Adrenal gland (tissue), 12 donors: ENCODE results near the gene POLR1A. TPM values are rescaled to one million over a fixed set of nuclear protein-coding genes. Genes with fewer than 3 reads are reported as not detected.

Experiments used
- DNase-seq, 7 donors: peaks; one replicate each; pipeline ENCODE4 v3.0.0-alpha.2; 2019 to 2020
- H3K27ac ChIP-seq, 5 donors: fragments of 200-600 bp; sonication (generic) in 4 of 5; 1 replicate in 3 of 5; 2 replicates in 2 of 5; pipeline versions ENCODE4 v1.5.1 to v1.8.0; 2016 to 2020; ENCODE audit warnings: mild to moderate bottlenecking in 1 of 5
- H3K27me3 ChIP-seq: fragments of 200-600 bp; 2 replicates; pipeline ENCODE4 v1.8.0; 2021
- H3K36me3 ChIP-seq, 2 donors: fragments of 200-600 bp; replicated peaks in 1 of 2; 1 replicate in 1 of 2; 2 replicates in 1 of 2; pipeline versions ENCODE4 v1.5.1 to v1.8.0; 2018 to 2022
- H3K4me1 ChIP-seq, 2 donors: fragments of 200-600 bp; replicated peaks in 1 of 2; 1 replicate in 1 of 2; 2 replicates in 1 of 2; pipeline versions ENCODE4 v1.5.1 to v1.8.0; 2018 to 2021
- H3K4me3 ChIP-seq, 4 donors: fragments of 200-600 bp; sonication (generic) in 3 of 4; one replicate each; pipeline ENCODE4 v1.5.1; 2016 to 2018
- H3K9me3 ChIP-seq, 3 donors: fragments of 200-600 bp; sonication (generic) in 1 of 3; replicated peaks in 1 of 3; 1 replicate in 2 of 3; 2 replicates in 1 of 3; pipeline versions ENCODE4 v1.5.1 to v1.8.0; 2016 to 2021
- POLR2A ChIP-seq, 2 donors: fragments of 450-650 bp; IDR thresholded peaks; one replicate each; pipeline ENCODE4 v1.6.1; 2017; ENCODE audit warnings: antibody characterized with exemption in 2 of 2, mild to moderate bottlenecking in 2 of 2, moderate library complexity in 1 of 2
- WGBS, 4 donors: extraction: QIAGEN DNeasy Blood & Tissue Kit in 2 of 4; methylation state at CpG; one replicate each; pipeline versions ENCODE4 v1.1.5 to v1.1.7; 2013 to 2017; 5-methylcytosine and 5-hydroxymethylcytosine counted together
- intact Hi-C, 2 donors: fragments of 100-400 bp; cut with DNase I; formaldehyde crosslinking; loops; one replicate each; pipeline versions ENCODE4 v1.14.1 to v1.15.0; 2022 to 2023
- polyA plus RNA-seq, 3 donors: library from polyadenylated mRNA; stranded (reverse); fragments of 200-250 nt in 2 of 3; fragments of 350-450 nt in 1 of 3; fragmentation: Illumina TruSeq in 1 of 3; extraction: RNeasy Lipid Tissue Mini Kit (QIAGEN cat#74804) in 1 of 3; gene quantifications; one replicate each; pipeline ENCODE4 v1.2.3, GENCODE V29; 2013 to 2014
- total RNA-seq, 9 donors: library from RNA; depleted of rRNA in 4 of 9; stranded (reverse); fragments of >200 nt in 4 of 9; fragments of 120-200 nt in 1 of 9; fragmentation: NEBNext Ultra II Directional in 1 of 9; extraction: Animal tissue kit (Norgen Biotek cat#: 25700) in 1 of 9; gene quantifications; one replicate each; pipeline versions ENCODE4 v1.1.0 to v1.2.4, GENCODE V29; 2013 to 2023
- TF ChIP-seq, protein P1 (sequence below), 6 experiments: fragments of 450-650 bp in 4 of 6; fragments of 200-600 bp in 2 of 6; sonication (generic) in 1 of 6; IDR thresholded peaks; 1 replicate in 5 of 6; 2 replicates in 1 of 6; pipeline versions ENCODE4 v1.5.1 to v1.8.0; 2016 to 2021; ENCODE audit warnings: antibody characterized with exemption in 6 of 6, mild to moderate bottlenecking in 2 of 6, moderate library complexity in 1 of 6
- donor health status: healthy with polysubstance abuse.
- donor health status: Bipolar disorder and iron deficiency.
- donor health status: DM: yes; HTN: yes; CAD: no.
- donor health status: DM: no; HTN: no; CAD: no.
- donor health status: DM: no; HTN: no; CAD: no.
- donor health status: DM: yes; HTN: yes; CAD: no.

Gene POLR1A
- total and polyA plus RNA-seq, 12 donors: 4.6 to 50.1 (median 26.2) TPM

DNA sequence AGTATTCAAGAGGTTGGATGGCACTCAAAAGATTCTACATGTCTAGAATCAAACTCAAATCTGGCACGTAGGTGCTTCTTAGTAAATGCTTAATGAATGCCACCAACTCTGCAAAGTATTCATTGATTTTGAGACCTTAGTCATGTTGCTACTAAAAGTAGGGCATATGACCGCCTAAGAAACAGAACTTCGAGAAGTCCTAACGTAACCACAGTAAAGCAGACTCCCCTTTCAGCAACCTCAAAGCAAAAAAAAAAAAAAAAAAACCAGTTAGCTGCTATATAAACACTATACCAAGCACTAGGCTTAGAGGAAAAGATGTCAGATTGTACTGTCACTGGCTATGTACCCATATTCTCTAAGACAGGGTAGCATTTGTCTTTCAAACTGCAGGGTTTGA lies 34.3 kb upstream of the POLR1A start:
- Histone ChIP-seq H3K9me3 (no peaks in the 10 kb centered on the region), H3K36me3 (peaks cover 0 to 81% of the 10 kb centered on the region in 2 donors), H3K4me1 (peaks cover 0 to 4% of the 10 kb centered on the region in 2 donors), H3K4me3 (no peak overlapping the region), H3K27me3 (no peaks in the 10 kb centered on the region), H3K27ac (no peak overlapping the region)
- intact Hi-C loops: no loop called here
- 92 to 98% (median 96%) methylated on average over 4 of the region's 4 CpGs for WGBS, 4 donors
- TF ChIP-seq, protein P1, sequence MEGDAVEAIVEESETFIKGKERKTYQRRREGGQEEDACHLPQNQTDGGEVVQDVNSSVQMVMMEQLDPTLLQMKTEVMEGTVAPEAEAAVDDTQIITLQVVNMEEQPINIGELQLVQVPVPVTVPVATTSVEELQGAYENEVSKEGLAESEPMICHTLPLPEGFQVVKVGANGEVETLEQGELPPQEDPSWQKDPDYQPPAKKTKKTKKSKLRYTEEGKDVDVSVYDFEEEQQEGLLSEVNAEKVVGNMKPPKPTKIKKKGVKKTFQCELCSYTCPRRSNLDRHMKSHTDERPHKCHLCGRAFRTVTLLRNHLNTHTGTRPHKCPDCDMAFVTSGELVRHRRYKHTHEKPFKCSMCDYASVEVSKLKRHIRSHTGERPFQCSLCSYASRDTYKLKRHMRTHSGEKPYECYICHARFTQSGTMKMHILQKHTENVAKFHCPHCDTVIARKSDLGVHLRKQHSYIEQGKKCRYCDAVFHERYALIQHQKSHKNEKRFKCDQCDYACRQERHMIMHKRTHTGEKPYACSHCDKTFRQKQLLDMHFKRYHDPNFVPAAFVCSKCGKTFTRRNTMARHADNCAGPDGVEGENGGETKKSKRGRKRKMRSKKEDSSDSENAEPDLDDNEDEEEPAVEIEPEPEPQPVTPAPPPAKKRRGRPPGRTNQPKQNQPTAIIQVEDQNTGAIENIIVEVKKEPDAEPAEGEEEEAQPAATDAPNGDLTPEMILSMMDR (IDR thresholded peaks at IDR 0.05): no peak
- TF ChIP-seq POLR2A (IDR thresholded peaks at IDR 0.05): no peak
- no peak for DNase-seq

DNA sequence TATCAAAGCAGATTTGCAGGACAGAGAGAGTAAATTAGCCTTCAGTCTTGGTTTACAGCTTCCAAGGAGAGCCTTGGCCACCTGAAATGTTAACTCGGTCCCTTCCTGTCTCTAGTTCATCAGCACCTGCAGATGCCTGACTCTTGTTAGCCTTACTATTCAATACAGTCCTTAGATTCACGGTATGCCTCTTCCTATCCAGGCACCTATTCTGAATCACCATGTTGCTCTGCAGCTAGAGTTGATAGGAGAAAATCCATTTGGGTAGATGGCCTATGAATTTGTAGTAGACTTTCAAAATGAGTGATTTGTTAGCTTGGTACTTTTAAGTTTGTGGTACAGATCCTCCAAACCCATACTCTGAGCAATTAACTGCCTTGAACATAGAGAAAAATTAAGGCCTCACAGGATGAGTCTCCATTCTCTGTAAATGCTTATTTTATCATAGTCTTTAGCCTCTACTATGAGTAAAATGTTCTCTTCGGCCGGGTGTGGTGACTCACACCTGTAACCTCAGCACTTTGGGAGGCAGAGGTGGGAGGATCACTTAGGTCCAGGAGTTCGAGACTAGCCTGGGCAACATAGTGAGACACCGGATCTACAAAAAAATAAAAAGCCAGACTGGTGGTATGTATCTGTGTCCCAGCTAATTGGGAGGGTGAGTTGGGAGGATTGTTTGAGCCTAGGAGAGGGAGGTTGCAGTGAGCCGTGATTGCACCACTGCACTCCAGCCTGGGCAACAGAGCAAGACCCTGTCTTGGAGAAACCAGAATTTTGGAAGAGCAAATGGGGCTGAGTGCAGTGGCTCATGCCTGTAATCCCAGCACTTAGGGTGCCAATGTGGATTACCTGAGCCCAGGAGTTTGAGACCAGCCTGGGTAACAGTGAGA lies 33.3 kb upstream of the POLR1A start:
- TF ChIP-seq, protein P1 (IDR thresholded peaks at IDR 0.05): no peak
- no peak for TF ChIP-seq POLR2A (IDR thresholded peaks at IDR 0.05)
- peaks cover 0 to 81% of the 10 kb centered on the region in 2 donors for H3K36me3 ChIP-seq

DNA sequence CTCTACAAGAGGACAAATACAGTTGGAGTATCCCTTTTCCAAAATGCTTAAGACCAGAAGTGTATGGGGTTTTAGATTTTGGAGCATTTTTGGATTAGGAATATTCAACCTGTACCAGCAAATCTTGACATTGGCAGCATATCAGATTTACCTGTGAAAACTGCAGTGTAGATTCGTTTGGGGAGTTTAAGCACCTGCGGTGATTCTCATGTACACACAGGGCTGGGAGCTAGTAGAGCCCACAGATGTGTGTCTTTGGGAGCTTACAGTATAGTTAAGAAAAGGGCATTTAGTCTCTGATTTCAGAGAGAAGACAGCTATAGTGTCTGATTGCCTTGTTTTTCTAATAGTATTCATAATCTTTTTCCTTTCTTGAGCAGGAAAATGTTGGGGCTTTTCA lies 30.5 kb upstream of the POLR1A start:
- no peak overlapping the region for H3K4me3 ChIP-seq
- peaks cover 0 to 8% of the 10 kb centered on the region in 2 donors for H3K4me1 ChIP-seq
- no peaks in the 10 kb centered on the region for H3K9me3 ChIP-seq
- H3K27ac ChIP-seq: no peak overlapping the region
- WGBS, 4 donors: 76 to 100% (median 92%) methylated on average over 2 of the region's 2 CpGs
- TF ChIP-seq, protein P1 (IDR thresholded peaks at IDR 0.05): no peak
- TF ChIP-seq POLR2A (IDR thresholded peaks at IDR 0.05): no peak
- no peaks in the 10 kb centered on the region for H3K27me3 ChIP-seq
- peaks cover 0 to 89% of the 10 kb centered on the region in 2 donors for H3K36me3 ChIP-seq
- intact Hi-C loops: no loop called here
- no peak for DNase-seq

More for the DNA sequence above, 33.3 kb upstream of the POLR1A start:
- no peak overlapping the region for H3K4me3 ChIP-seq
- H3K4me1 ChIP-seq: peaks cover 0 to 8% of the 10 kb centered on the region in 2 donors
- DNase-seq: no peak
- H3K27ac ChIP-seq: no peak overlapping the region
- 91 to 96% (median 92%) methylated on average over 6 to 7 of the region's 7 CpGs for whole genome bisulfite sequencing, 4 donors
- H3K27me3 ChIP-seq: no peaks in the 10 kb centered on the region
- no peaks in the 10 kb centered on the region for H3K9me3 ChIP-seq
- intact Hi-C loops: no loop called here

DNA sequence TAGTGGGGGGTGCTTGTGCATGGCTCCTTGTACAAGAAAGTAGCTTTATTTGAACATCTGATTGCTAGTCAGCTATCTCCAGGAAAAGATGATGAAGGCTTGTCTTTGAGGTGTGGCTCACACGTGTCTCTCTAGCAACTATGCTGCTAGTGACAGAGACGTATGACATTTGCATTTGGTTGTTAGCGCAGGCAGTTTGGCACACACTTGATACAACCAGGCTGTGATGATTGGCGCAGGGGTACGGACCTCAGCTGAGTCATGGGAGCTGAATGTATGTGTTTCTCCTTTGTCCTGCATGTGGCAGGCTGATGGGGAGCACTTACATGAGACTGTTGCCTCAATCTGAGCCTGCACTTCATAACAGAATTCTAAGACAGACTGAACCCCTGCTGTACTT lies 30.0 kb upstream of the POLR1A start:
- Histone ChIP-seq H3K36me3 (peaks cover 0 to 90% of the 10 kb centered on the region in 2 donors), H3K9me3 (no peaks in the 10 kb centered on the region), H3K4me3 (no peak overlapping the region), H3K4me1 (peaks cover 0 to 8% of the 10 kb centered on the region in 2 donors), H3K27me3 (no peaks in the 10 kb centered on the region), H3K27ac (no peak overlapping the region)
- intact Hi-C loops: no loop called here
- no peak for TF ChIP-seq POLR2A (IDR thresholded peaks at IDR 0.05)
- TF ChIP-seq, protein P1 (IDR thresholded peaks at IDR 0.05): no peak
- no peak for DNase-seq
- whole genome bisulfite sequencing, 4 donors: 64 to 77% (median 76%) methylated on average over 5 of the region's 5 CpGs
